Measurements from ENCODE around the gene NUP210.

- TF ChIP-seq, protein P1, sequence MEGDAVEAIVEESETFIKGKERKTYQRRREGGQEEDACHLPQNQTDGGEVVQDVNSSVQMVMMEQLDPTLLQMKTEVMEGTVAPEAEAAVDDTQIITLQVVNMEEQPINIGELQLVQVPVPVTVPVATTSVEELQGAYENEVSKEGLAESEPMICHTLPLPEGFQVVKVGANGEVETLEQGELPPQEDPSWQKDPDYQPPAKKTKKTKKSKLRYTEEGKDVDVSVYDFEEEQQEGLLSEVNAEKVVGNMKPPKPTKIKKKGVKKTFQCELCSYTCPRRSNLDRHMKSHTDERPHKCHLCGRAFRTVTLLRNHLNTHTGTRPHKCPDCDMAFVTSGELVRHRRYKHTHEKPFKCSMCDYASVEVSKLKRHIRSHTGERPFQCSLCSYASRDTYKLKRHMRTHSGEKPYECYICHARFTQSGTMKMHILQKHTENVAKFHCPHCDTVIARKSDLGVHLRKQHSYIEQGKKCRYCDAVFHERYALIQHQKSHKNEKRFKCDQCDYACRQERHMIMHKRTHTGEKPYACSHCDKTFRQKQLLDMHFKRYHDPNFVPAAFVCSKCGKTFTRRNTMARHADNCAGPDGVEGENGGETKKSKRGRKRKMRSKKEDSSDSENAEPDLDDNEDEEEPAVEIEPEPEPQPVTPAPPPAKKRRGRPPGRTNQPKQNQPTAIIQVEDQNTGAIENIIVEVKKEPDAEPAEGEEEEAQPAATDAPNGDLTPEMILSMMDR (IDR thresholded peaks at IDR 0.05), result no peak
- no peak for TF ChIP-seq POLR2AphosphoS5 (IDR thresholded peaks at IDR 0.05)
These were observed 150.3 kb downstream of the NUP210 start for GRCh38 chr3:13269711-13270378.
